GM12878 (cell line): Measurements from ENCODE around the gene LRRC61. TPM values are rescaled to one million over a fixed set of nuclear protein-coding genes. Genes with fewer than 3 reads are reported as not detected.
A peak's percentile ranks its signal among the peaks of the same experiment; 100 is the strongest.

Experiments
- CBX5 ChIP-seq: sonication (generic); IDR thresholded peaks from 2 replicates; pipeline ENCODE4 v1.6.1; 2016; ENCODE audit warnings: low read depth, moderate library complexity, mild to moderate bottlenecking, inconsistent platforms
- CHD4 ChIP-seq: fragments of 200-600 bp; sonication (generic); IDR thresholded peaks from 2 replicates; pipeline ENCODE4 v1.6.1; 2016; ENCODE audit warnings: mild to moderate bottlenecking
- ESRRA ChIP-seq: IDR thresholded peaks from 2 replicates; pipeline ENCODE4 v1.6.1; 2012; ENCODE audit warnings: mild to moderate bottlenecking, low read length, improper control_type of control experiment
- FOS ChIP-seq: IDR thresholded peaks from 3 replicates; pipeline ENCODE4 v1.6.1; 2011; ENCODE audit warnings: borderline replicate concordance; ENCODE audit not compliant: insufficient read length; ENCODE audit errors: extremely low read depth
- FOXK2 ChIP-seq: fragments of 450-650 bp; IDR thresholded peaks from 2 replicates; pipeline ENCODE4 v1.6.1; 2017; ENCODE audit warnings: mild to moderate bottlenecking, moderate library complexity
- FOXM1 ChIP-seq: IDR thresholded peaks from 2 replicates; pipeline ENCODE4 v1.6.1; 2012; ENCODE audit warnings: low read depth, mild to moderate bottlenecking, inconsistent platforms, low read length, moderate library complexity
- GABPA ChIP-seq: IDR thresholded peaks from 2 replicates; pipeline ENCODE4 v1.6.1; 2014; ENCODE audit warnings: antibody characterized with exemption, low read depth, mild to moderate bottlenecking, inconsistent platforms
- MEF2B ChIP-seq: fragments of 450-650 bp; IDR thresholded peaks from 2 replicates; pipeline ENCODE4 v1.6.1; 2018; ENCODE audit warnings: mild to moderate bottlenecking, moderate library complexity; ENCODE audit not compliant: partially characterized antibody, poor library complexity, severe bottlenecking
- NFIC ChIP-seq: IDR thresholded peaks from 2 replicates; pipeline ENCODE4 v1.6.1; 2012; ENCODE audit warnings: low read depth, mild to moderate bottlenecking, inconsistent platforms, low read length, moderate library complexity
- PML ChIP-seq: IDR thresholded peaks from 2 replicates; pipeline ENCODE4 v1.6.1; 2012; ENCODE audit warnings: low read length, inconsistent platforms
- RAD51 ChIP-seq: fragments of 450-650 bp; IDR thresholded peaks from 2 replicates; pipeline ENCODE4 v1.6.1; 2016; ENCODE audit warnings: moderate library complexity, mild to moderate bottlenecking, inconsistent platforms
- RB1 ChIP-seq: fragments of 450-650 bp; formaldehyde crosslinking; IDR thresholded peaks from 2 replicates; pipeline ENCODE4 v1.6.1; 2017; ENCODE audit warnings: mild to moderate bottlenecking, borderline replicate concordance
- RUNX3 ChIP-seq: IDR thresholded peaks from 2 replicates; pipeline ENCODE4 v1.6.1; 2012; ENCODE audit warnings: low read length, inconsistent platforms
- SUZ12 ChIP-seq: fragments of 200-600 bp; sonication (generic); IDR thresholded peaks from one replicate; pipeline ENCODE4 v1.6.1; 2018; ENCODE audit warnings: antibody characterized with exemption, mild to moderate bottlenecking; ENCODE audit not compliant: unreplicated experiment
- ZNF207 ChIP-seq: fragments of 450-650 bp; IDR thresholded peaks from 2 replicates; pipeline ENCODE4 v1.6.1; 2014; ENCODE audit warnings: antibody characterized with exemption, mild to moderate bottlenecking, borderline replicate concordance
- polyA plus RNA-seq, 11 experiments: library from polyadenylated mRNA; depleted of rRNA in 4 of 11; unstranded in 6 of 11; stranded (reverse) in 5 of 11; fragments of >200 nt; fragmentation: Nextera tagmentation in 4 of 11; fragmentation: Illumina TruSeq in 1 of 11; extraction: Ambion mirVana in 4 of 11; extraction: Trizol in 1 of 11; gene quantifications; 1 replicate in 1 of 11; 2 replicates in 10 of 11; pipeline versions ENCODE4 v1.2.1 to v1.2.3, GENCODE V29; 2011 to 2016; ENCODE audit warnings: inconsistent platforms in 2 of 11, missing spikeins in 2 of 11, low read depth in 1 of 11
- total RNA-seq, 4 experiments: library from RNA; depleted of rRNA in 3 of 4; stranded (reverse); fragments of >200 nt in 3 of 4; fragmentation: Illumina TruSeq in 1 of 4; extraction: Trizol in 1 of 4; gene quantifications; 2 replicates each; pipeline versions ENCODE4 v1.2.1 to v1.2.3, GENCODE V29; 2013 to 2021
- TF ChIP-seq, protein P1 (sequence below): fragments of 150-350 bp; IDR thresholded peaks from 2 replicates; pipeline ENCODE4 v1.6.1; 2016; ENCODE audit warnings: low read depth, low read length
- TF ChIP-seq, protein P2 (sequence below): fragments of 450-650 bp; IDR thresholded peaks from 2 replicates; pipeline ENCODE4 v1.6.1; 2018; ENCODE audit warnings: mild to moderate bottlenecking, low read depth, moderate library complexity; ENCODE audit not compliant: partially characterized antibody
- TF ChIP-seq, protein P3 (sequence below): IDR thresholded peaks from 2 replicates; pipeline ENCODE4 v1.6.1; 2012; ENCODE audit warnings: improper control_type of control experiment, low read depth, low read length; ENCODE audit not compliant: insufficient replicate concordance

Gene LRRC61
- total and polyA plus RNA-seq, 10 of the 15 experiments (the other 5 are each of a cell fraction or from before 2014, with no cell fraction given): 1.4 to 54.2 (median 21.8) TPM

GRCh38 chr7:150378853-150379440, 55.8 kb downstream of the LRRC61 start, which contains the start of gene ZNF775 (continued):
- TF ChIP-seq, protein P1, sequence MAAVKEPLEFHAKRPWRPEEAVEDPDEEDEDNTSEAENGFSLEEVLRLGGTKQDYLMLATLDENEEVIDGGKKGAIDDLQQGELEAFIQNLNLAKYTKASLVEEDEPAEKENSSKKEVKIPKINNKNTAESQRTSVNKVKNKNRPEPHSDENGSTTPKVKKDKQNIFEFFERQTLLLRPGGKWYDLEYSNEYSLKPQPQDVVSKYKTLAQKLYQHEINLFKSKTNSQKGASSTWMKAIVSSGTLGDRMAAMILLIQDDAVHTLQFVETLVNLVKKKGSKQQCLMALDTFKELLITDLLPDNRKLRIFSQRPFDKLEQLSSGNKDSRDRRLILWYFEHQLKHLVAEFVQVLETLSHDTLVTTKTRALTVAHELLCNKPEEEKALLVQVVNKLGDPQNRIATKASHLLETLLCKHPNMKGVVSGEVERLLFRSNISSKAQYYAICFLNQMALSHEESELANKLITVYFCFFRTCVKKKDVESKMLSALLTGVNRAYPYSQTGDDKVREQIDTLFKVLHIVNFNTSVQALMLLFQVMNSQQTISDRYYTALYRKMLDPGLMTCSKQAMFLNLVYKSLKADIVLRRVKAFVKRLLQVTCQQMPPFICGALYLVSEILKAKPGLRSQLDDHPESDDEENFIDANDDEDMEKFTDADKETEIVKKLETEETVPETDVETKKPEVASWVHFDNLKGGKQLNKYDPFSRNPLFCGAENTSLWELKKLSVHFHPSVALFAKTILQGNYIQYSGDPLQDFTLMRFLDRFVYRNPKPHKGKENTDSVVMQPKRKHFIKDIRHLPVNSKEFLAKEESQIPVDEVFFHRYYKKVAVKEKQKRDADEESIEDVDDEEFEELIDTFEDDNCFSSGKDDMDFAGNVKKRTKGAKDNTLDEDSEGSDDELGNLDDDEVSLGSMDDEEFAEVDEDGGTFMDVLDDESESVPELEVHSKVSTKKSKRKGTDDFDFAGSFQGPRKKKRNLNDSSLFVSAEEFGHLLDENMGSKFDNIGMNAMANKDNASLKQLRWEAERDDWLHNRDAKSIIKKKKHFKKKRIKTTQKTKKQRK: peak; percentile 65; the same call in 1 of the 2 replicates
- TF ChIP-seq FOXK2: no peak
- TF ChIP-seq, protein P2, sequence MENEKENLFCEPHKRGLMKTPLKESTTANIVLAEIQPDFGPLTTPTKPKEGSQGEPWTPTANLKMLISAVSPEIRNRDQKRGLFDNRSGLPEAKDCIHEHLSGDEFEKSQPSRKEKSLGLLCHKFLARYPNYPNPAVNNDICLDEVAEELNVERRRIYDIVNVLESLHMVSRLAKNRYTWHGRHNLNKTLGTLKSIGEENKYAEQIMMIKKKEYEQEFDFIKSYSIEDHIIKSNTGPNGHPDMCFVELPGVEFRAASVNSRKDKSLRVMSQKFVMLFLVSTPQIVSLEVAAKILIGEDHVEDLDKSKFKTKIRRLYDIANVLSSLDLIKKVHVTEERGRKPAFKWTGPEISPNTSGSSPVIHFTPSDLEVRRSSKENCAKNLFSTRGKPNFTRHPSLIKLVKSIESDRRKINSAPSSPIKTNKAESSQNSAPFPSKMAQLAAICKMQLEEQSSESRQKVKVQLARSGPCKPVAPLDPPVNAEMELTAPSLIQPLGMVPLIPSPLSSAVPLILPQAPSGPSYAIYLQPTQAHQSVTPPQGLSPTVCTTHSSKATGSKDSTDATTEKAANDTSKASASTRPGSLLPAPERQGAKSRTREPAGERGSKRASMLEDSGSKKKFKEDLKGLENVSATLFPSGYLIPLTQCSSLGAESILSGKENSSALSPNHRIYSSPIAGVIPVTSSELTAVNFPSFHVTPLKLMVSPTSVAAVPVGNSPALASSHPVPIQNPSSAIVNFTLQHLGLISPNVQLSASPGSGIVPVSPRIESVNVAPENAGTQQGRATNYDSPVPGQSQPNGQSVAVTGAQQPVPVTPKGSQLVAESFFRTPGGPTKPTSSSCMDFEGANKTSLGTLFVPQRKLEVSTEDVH: no peak
- no peak for TF ChIP-seq SUZ12
- TF ChIP-seq RAD51: peak; percentile 79
- peak; percentile 56; the same call in 1 of the 2 replicates for TF ChIP-seq ZNF207
- peak; percentile 67; the same call in 1 of the 2 replicates for TF ChIP-seq PML
- TF ChIP-seq, protein P3, sequence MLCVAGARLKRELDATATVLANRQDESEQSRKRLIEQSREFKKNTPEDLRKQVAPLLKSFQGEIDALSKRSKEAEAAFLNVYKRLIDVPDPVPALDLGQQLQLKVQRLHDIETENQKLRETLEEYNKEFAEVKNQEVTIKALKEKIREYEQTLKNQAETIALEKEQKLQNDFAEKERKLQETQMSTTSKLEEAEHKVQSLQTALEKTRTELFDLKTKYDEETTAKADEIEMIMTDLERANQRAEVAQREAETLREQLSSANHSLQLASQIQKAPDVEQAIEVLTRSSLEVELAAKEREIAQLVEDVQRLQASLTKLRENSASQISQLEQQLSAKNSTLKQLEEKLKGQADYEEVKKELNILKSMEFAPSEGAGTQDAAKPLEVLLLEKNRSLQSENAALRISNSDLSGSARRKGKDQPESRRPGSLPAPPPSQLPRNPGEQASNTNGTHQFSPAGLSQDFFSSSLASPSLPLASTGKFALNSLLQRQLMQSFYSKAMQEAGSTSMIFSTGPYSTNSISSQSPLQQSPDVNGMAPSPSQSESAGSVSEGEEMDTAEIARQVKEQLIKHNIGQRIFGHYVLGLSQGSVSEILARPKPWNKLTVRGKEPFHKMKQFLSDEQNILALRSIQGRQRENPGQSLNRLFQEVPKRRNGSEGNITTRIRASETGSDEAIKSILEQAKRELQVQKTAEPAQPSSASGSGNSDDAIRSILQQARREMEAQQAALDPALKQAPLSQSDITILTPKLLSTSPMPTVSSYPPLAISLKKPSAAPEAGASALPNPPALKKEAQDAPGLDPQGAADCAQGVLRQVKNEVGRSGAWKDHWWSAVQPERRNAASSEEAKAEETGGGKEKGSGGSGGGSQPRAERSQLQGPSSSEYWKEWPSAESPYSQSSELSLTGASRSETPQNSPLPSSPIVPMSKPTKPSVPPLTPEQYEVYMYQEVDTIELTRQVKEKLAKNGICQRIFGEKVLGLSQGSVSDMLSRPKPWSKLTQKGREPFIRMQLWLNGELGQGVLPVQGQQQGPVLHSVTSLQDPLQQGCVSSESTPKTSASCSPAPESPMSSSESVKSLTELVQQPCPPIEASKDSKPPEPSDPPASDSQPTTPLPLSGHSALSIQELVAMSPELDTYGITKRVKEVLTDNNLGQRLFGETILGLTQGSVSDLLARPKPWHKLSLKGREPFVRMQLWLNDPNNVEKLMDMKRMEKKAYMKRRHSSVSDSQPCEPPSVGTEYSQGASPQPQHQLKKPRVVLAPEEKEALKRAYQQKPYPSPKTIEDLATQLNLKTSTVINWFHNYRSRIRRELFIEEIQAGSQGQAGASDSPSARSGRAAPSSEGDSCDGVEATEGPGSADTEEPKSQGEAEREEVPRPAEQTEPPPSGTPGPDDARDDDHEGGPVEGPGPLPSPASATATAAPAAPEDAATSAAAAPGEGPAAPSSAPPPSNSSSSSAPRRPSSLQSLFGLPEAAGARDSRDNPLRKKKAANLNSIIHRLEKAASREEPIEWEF: no peak
- peak; percentile 67 for TF ChIP-seq RUNX3
- TF ChIP-seq FOS: peak; percentile 89
- no peak for TF ChIP-seq FOXM1
- no peak for TF ChIP-seq CHD4
- no peak for TF ChIP-seq GABPA
- no peak for TF ChIP-seq MEF2B
- TF ChIP-seq NFIC: no peak
- no peak for TF ChIP-seq CBX5
- peak; percentile 63; the same call in 1 of the 2 replicates for TF ChIP-seq RB1
- no peak for TF ChIP-seq ESRRA
